HUES48 (cell line): ENCODE data around the gene C10orf120.

Source experiments
- H3K27ac ChIP-seq: one replicate; pipeline ENCODE4 v1.7.0; 2013; ENCODE audit warnings: low read depth, low read length, inconsistent platforms
- H3K27me3 ChIP-seq: 2 replicates; pipeline ENCODE4 v1.6.1; 2013; ENCODE audit warnings: mild to moderate bottlenecking, low read length; ENCODE audit not compliant: control insufficient read depth, insufficient read depth
- H3K36me3 ChIP-seq: 2 replicates; pipeline ENCODE4 v1.6.1; 2013; ENCODE audit warnings: low read length; ENCODE audit not compliant: control insufficient read depth, insufficient read depth
- H3K4me1 ChIP-seq: 2 replicates; pipeline ENCODE4 v1.6.1; 2013; ENCODE audit warnings: mild to moderate bottlenecking, low read length; ENCODE audit not compliant: control insufficient read depth, insufficient read depth
- H3K4me3 ChIP-seq: 2 replicates; pipeline ENCODE4 v1.5.1; 2013; ENCODE audit warnings: mild to moderate bottlenecking, low read depth, low read length
- H3K9ac ChIP-seq: 2 replicates; pipeline ENCODE4 v1.6.1; 2013; ENCODE audit warnings: mild to moderate bottlenecking, low read depth, low read length, moderate library complexity
- H3K9me3 ChIP-seq: 2 replicates; pipeline ENCODE4 v1.6.1; 2013; ENCODE audit warnings: low read length; ENCODE audit not compliant: control insufficient read depth, insufficient read depth

Gene C10orf120

GRCh38 chr10:122662231-122662630 is 37.4 kb downstream of the C10orf120 start:
- H3K27ac ChIP-seq, result no peak overlapping the region
- no peak overlapping the region for H3K9ac ChIP-seq
- no peaks in the 10 kb centered on the region for H3K27me3 ChIP-seq
- H3K9me3 ChIP-seq, result no peaks in the 10 kb centered on the region
- no peaks in the 10 kb centered on the region for H3K4me1 ChIP-seq
- no peaks in the 10 kb centered on the region for H3K36me3 ChIP-seq
- no peak overlapping the region for H3K4me3 ChIP-seq

DNA sequence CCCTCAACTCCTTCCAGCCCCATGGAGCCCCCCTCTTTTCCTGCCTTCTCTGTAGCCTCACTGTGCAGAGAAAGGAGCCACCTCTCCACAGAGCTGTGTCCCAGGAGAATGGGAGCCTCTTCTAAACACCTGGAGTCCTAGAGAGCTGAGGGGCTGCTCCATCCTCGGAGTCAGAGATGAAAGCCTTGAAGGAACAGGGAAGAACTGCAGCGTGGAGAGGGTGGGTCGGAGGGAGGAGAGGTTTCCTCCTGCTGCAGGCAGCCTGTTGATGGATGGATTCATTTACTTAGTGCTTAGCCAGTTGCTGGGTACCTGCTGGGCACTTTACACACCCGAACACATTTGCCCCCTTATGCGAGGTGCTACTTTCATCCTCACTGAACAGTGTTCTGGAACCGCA is 39.0 kb downstream of the C10orf120 start:
- H3K4me3 ChIP-seq, result no peak overlapping the region
- H3K9ac ChIP-seq, result no peak overlapping the region
- H3K9me3 ChIP-seq, result no peaks in the 10 kb centered on the region
- H3K36me3 ChIP-seq, result no peaks in the 10 kb centered on the region
- H3K27ac ChIP-seq, result no peak overlapping the region
- H3K27me3 ChIP-seq, result no peaks in the 10 kb centered on the region
- H3K4me1 ChIP-seq, result no peaks in the 10 kb centered on the region

GRCh38 chr10:122659651-122660050 is 40.0 kb downstream of the C10orf120 start:
- Histone ChIP-seq H3K27me3 (no peaks in the 10 kb centered on the region), H3K4me3 (no peak overlapping the region)

DNA sequence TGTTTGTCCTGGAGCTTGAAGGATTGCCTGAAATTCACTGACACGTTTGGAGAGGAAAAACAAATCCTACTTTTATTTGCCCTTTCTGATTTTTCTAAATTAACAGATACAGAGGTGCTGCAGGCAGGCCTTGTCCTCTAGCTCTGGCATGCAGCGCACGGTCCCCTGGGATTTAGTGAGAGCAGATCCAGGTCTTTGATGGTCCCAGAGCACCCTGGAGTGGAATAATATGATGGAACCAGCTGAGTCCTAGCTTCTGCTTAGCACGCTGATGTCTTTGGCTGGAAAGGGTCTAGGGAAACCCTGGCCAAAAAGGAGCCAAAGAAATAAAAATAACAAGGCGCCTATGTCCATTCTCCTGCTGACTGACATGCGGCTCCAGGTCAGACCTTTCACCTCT is 40.5 kb downstream of the C10orf120 start:
- Histone ChIP-seq H3K4me3 (no peak overlapping the region), H3K4me1 (no peaks in the 10 kb centered on the region), H3K9ac (no peak overlapping the region), H3K9me3 (no peaks in the 10 kb centered on the region), H3K36me3 (no peaks in the 10 kb centered on the region), H3K27me3 (no peaks in the 10 kb centered on the region), H3K27ac (no peak overlapping the region)

More at GRCh38 chr10:122659651-122660050, 40.0 kb downstream of the C10orf120 start:
- Histone ChIP-seq H3K27ac (no peak overlapping the region), H3K9me3 (no peaks in the 10 kb centered on the region), H3K4me1 (no peaks in the 10 kb centered on the region), H3K9ac (no peak overlapping the region), H3K36me3 (no peaks in the 10 kb centered on the region)

- Histone ChIP-seq H3K27me3 (no peaks in the 10 kb centered on the region), H3K9me3 (no peaks in the 10 kb centered on the region), H3K36me3 (no peaks in the 10 kb centered on the region), H3K27ac (no peak overlapping the region), H3K9ac (no peak overlapping the region), H3K4me1 (no peaks in the 10 kb centered on the region), H3K4me3 (no peak overlapping the region)
Measured at GRCh38 chr10:122658356-122659049, 41.1 kb downstream of the C10orf120 start.

DNA sequence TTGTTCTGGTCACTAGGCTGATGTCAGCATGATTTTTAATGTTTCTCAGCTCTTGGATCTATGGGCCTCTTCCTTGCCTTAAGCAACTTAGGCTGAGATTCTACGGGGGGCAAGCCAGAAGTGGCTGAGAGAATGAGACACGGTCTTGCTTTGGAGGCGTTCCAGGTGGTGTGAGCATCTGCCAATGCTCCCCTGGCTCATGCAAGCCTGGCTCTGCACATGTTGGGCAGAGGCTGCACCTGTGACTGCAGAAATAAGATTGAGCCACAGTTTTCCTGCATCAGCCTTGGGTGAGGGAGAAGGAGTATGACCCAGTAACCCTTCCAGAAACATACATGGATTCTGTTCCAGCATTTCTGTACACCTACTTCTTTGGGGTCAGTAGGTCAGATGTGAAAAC is 41.9 kb downstream of the C10orf120 start:
- Histone ChIP-seq H3K9ac (no peak overlapping the region), H3K4me1 (no peaks in the 10 kb centered on the region), H3K4me3 (no peak overlapping the region)

DNA sequence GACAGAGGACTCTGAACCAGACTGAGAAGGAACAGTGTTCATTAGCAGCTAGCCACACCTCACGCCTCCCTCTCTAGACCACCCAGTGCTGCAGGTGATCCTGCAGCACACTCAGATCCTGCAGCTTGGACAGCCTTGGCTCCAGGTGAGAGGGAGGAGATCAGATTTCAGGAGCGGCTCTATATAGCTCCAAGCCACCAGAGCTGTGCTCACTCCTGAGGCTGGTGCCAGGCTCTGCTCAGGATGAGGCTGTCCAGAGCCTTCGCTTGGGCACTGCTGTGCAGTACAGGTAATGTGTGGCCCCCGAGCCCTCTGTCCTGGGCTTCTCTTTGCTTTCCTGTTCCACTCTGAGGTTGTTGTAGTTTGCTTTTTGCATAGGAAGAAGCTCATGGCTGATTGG is 42.4 kb downstream of the C10orf120 start:
- H3K36me3 ChIP-seq, result no peaks in the 10 kb centered on the region

More for the DNA sequence above, 41.9 kb downstream of the C10orf120 start:
- Histone ChIP-seq H3K27ac (no peak overlapping the region), H3K36me3 (no peaks in the 10 kb centered on the region), H3K27me3 (no peaks in the 10 kb centered on the region), H3K9me3 (no peaks in the 10 kb centered on the region)

GRCh38 chr10:122656741-122657140 is 42.9 kb downstream of the C10orf120 start:
- no peaks in the 10 kb centered on the region for H3K4me1 ChIP-seq
- no peaks in the 10 kb centered on the region for H3K9me3 ChIP-seq
- H3K9ac ChIP-seq, result no peak overlapping the region
- H3K4me3 ChIP-seq, result no peak overlapping the region
- H3K36me3 ChIP-seq, result no peaks in the 10 kb centered on the region
- H3K27me3 ChIP-seq, result no peaks in the 10 kb centered on the region
- H3K27ac ChIP-seq, result no peak overlapping the region

More for the DNA sequence above, 42.4 kb downstream of the C10orf120 start:
- H3K27ac ChIP-seq, result no peak overlapping the region
- no peak overlapping the region for H3K4me3 ChIP-seq
- no peaks in the 10 kb centered on the region for H3K27me3 ChIP-seq
- H3K9me3 ChIP-seq, result no peaks in the 10 kb centered on the region
- no peaks in the 10 kb centered on the region for H3K4me1 ChIP-seq
- no peak overlapping the region for H3K9ac ChIP-seq

DNA sequence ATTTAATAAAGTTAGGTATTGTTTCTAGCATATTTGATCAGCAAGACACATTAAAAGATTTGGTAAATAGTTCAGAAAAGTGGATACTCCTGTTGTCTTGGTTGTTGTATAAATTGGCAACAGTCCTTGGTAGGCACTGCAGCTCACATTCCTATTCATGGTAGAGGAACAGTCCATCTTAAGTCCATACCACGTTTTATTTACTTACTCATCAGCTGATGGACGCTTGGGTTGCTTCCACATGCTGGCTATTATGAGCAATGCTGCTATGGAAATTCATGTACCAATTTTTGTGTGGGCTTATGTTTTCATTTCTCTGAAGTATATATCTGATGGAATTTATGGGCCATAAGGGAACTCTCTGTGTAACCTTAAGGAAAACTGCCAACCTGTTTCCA is 43.3 kb downstream of the C10orf120 start:
- Histone ChIP-seq H3K27ac (no peak overlapping the region), H3K9me3 (no peaks in the 10 kb centered on the region), H3K27me3 (no peaks in the 10 kb centered on the region), H3K9ac (no peak overlapping the region), H3K4me1 (no peaks in the 10 kb centered on the region), H3K4me3 (no peak overlapping the region), H3K36me3 (no peaks in the 10 kb centered on the region)

DNA sequence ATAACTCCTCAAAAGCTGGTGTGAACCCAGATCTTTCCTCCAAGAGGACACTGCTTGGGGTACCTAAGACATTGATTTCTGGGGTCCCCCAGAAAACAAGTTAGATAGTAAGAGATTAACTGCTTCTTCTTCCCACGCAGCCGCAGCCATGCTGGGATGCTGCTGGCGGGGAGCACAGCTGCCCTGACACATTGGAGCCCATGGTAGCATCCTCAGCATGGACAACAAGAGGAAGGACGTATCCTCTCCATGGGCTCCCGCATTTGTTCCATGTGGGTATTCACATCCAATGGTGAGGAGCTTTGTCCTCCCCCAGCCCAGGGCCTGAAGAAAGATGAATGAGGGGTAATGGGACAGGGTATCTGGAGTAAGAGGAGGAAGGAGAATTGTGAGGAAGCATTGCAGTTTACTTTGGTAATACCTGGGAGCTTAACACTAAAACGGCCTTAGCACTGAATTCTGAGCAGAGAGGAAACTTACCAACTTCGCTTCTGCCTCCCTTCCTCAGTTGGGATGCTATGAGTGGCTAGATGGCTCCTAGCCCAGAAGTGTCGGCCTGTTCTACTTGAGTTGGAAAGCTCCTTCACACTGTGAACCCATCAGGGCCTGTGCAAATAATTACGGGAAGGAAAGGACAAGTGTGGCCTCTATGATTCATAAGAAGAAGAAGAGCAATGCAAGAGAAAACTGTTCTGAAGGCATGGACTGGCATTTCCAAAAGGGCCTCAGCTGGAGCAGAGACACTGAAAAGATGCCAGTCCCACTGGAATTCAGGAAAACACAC is 43.9 kb downstream of the C10orf120 start:
- H3K27me3 ChIP-seq, result no peaks in the 10 kb centered on the region
- no peak overlapping the region for H3K27ac ChIP-seq
- no peaks in the 10 kb centered on the region for H3K9me3 ChIP-seq
- no peaks in the 10 kb centered on the region for H3K4me1 ChIP-seq
- no peak overlapping the region for H3K9ac ChIP-seq
- H3K36me3 ChIP-seq, result no peaks in the 10 kb centered on the region
- H3K4me3 ChIP-seq, result no peak overlapping the region

DNA sequence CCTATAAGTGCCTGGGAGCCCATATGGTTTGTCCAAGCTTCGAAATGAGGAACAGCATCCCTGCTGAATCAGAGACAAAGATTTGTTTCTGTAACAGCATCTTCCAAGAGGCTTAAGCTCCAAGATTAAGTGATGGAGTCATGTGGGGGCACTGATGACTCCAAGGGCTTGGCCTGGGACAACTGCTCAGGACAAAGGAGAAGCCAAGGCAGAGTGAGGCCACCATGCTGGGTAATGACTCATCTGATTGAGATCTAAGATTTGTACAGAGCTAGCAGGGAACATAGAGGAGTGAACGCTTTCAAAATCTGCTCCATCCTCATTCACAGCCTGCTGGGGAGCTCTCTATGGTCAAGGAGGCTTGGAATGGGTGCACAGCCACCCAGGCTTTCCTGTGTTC is 49.3 kb downstream of the C10orf120 start:
- no peaks in the 10 kb centered on the region for H3K27me3 ChIP-seq
- no peaks in the 10 kb centered on the region for H3K9me3 ChIP-seq
- no peaks in the 10 kb centered on the region for H3K36me3 ChIP-seq
- H3K9ac ChIP-seq, result no peak overlapping the region
- H3K4me3 ChIP-seq, result no peak overlapping the region
- H3K27ac ChIP-seq, result no peak overlapping the region
- no peaks in the 10 kb centered on the region for H3K4me1 ChIP-seq
